Spleen (tissue), 7 donors: ENCODE results near the gene PALD1.

Experiments used
- CTCF ChIP-seq, 11 experiments: fragments of 200-600 bp in 7 of 11; fragments of 450-650 bp in 4 of 11; sonication (generic) in 4 of 11; IDR thresholded peaks in 8 of 11; conservative IDR thresholded peaks in 3 of 11; 1 replicate in 7 of 11; 2 replicates in 4 of 11; pipeline versions ENCODE4 v1.4.0 to v1.8.0; 2016 to 2021; ENCODE audit warnings: antibody characterized with exemption in 11 of 11, inconsistent platforms in 4 of 11, mild to moderate bottlenecking in 1 of 11
- POLR2A ChIP-seq, 3 donors: fragments of 450-650 bp; IDR thresholded peaks; one replicate each; pipeline ENCODE4 v1.5.1; 2017; ENCODE audit warnings: antibody characterized with exemption in 3 of 3, mild to moderate bottlenecking in 1 of 3
- donor health status: DM: no; HTN: no; CAD: no; lungs with moderate emphysema.
- donor health status: DM: no; HTN: no; CAD: no.
- donor health status: DM: no; HTN: no; CAD: no.

- TF ChIP-seq CTCF (IDR thresholded peaks at IDR 0.05 in 8 of 11, conservative IDR thresholded peaks at IDR 0.05 in 3 of 11) (peak in 1 of 11 experiments; percentile 14), POLR2A (IDR thresholded peaks at IDR 0.05) (no peak)
These were observed 16.1 kb upstream of the PALD1 start for GRCh38 chr10:70462349-70462984.
